GM19463 (cell line): ENCODE results near the gene ST7L.
A peak's percentile ranks its signal among the peaks of the same experiment; 100 is the strongest.
"Not testable (repeated sequence)": the region's sequence is repeated elsewhere in the genome, so short reads cannot be mapped to it uniquely, and the experiment has no call there.

Source experiments
- ATAC-seq: cut with Tn5 transposase; IDR thresholded peaks from one replicate; pipeline ENCODE4 v1.9.1; 2021; ENCODE audit warnings: mild to moderate bottlenecking, moderate library complexity; ENCODE audit not compliant: unreplicated experiment

The ST7L gene

DNA sequence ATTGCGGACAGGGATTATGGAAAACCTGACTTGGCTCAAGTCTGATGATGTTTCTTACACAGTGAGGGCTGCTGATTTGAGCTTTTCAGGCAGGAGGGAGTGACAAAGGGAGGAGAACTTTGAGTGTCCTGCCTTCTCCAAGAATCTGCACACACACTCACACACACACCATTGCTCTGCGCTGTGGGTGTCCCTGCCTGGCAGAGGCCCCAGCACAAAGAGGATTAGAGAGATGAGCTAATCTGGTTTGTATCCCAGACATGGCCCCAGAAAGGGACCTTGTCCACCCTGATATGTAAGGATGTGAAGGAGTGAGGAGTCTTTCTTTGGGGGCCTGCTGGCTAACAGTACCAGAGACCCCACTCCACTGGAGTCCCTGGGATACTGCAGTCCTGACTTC lies 116.1 kb downstream of the ST7L start:
- no peak for ATAC-seq

DNA sequence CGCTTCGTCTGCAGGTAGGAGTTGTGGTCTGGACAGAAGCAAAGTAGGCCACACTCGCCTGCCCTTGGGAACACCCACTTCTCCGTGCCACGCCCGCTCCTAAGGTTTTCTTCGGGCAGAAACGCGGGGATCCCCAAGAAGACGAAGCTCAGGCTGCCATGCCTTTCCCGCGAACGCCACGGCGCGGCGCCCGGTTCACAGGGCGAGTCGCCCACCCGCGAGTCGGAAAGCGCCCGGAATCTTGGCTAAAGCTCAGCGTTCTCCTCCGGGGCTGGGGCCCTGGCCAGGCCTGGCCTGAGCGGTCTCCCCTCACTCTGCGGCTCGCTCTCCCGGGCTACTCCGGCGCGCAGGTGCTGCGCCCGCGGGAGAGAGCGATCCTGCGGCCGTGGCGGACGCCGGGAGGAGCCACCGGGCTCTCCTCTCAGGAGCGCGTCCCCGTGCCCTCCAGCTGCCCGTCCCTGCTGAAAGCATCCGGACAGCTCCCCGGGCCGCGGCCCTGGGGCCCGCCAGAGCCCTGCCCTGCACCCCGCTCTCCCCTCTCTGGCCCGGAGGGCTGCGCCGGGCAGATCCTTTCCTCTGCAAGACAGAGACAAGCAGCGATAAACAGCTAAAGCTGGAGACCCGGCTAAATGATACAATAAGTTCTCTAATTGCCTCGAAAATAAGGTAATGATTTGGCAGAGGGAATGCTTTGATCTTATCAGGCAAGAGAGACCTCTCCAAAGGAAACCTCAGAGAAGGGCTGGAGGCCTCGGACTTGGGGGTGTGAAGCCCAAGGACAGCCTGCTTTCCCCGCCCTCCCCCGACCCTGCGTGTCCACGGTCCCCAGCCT lies 116.9 kb downstream of the ST7L start:
- peak; percentile 72 for ATAC-seq

DNA sequence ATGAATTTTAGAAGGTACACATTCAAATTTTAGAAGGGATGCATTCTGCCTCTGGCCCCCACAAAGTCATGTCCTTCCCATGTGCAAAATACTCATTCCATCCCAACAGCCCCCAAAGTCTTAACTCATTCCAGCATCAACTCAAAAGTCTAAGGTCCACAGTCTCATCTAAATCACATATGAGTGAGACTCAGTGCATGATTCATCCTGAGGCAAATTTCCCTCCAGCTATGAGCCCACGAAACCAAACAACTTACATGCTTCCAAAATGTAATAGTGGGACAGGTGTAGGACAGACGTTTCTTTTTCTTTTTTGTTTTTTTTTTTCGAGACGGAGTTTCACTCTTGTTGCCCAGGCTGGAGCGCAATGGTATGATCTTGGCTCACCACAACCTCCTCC lies 122.7 kb downstream of the ST7L start:
- no peak for ATAC-seq

DNA sequence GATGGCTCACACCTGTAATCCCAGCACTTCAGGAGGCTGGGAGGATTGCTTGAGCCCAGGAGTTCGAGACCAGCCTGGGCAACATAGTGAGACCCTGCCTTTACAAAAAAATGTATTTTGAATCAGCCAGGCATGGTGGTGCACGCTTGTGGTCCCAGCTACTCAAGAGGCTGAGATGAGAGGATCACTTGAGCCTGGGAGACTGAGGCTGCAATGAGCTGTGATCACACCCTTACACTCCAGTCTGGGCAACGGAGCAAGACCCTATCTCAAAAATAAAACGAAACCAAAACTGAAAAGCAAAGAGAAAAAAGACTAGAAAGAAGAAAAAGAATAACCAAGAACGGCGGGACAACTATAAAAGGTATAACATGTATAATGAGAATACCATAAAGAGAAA lies 125.6 kb downstream of the ST7L start:
- no peak for ATAC-seq

DNA sequence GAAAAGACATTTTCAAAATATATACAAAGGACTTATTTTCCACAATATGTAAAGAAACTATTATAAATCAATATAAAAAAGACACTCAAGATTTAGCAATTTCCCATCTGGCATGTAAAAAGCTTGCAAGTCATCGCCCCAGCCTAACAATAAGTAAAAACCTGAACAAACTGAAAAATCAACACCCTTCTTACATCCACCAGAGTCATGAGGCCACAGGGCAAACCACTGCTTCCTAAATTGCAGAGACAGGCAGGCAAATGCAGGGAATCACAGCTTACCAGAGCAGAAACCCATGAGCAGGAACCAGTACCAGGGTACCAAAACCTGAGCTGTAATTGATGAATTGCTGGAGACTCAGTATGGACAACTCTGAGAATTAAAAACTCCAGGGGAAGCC lies 126.9 kb downstream of the ST7L start:
- no peak for ATAC-seq

DNA sequence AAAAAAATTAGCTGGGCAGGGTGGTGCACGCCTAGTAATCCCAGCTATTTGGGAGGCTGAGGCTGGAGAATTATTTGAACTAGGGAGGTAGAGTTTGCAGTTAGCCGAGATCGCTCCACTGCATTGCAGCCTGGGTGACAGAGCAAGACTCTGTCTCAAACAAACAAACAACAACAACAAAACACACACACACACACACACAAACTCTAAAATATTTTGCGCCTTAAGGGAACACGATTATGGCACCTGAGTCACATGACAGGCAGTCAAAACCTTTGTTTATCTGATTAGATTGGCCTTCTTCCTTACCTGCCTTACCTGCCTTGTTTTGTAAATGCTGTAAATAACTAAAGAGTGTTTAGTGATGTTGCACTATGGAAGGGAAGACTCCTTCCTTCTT lies 130.8 kb downstream of the ST7L start:
- no peak for ATAC-seq

DNA sequence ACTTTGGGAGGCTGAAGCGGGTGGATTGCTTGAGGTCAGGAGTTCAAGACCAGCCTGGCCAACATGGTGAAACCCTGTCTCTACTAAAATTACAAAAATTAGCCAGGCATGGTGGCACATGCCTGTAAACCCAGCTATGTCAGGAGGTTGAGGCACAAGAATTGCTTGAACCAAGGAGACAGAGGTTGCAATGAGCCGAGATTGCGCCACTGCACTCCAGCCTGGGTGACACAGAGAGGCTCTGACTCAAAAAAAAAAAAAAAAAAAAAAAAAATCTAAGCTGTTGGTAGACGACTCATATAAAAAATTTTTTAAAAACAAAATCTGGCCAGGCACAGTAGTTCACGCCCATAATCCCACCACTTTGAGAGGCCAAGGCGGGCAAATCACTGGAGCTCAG lies 131.3 kb downstream of the ST7L start:
- not testable (repeated sequence) for ATAC-seq

DNA sequence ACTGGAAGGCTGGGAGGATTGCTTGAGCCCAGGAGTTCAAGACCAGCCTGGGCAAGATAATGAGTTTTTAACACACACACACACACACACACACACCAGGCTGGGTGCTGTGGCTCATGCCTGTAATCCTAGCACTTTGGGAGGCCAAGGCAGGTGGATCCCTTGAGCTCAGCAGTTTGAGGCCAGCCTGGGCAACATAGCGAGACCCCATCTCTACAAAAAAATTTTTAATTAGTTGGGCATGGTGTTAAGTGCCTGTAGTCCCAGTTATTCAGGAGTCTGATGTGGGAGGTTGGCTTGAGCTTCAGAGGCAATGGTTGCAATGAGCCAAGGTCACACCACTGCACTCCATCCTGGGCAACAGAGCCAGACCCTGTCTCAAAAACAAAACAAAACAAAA lies 132.9 kb downstream of the ST7L start:
- ATAC-seq, result not testable (repeated sequence)

DNA sequence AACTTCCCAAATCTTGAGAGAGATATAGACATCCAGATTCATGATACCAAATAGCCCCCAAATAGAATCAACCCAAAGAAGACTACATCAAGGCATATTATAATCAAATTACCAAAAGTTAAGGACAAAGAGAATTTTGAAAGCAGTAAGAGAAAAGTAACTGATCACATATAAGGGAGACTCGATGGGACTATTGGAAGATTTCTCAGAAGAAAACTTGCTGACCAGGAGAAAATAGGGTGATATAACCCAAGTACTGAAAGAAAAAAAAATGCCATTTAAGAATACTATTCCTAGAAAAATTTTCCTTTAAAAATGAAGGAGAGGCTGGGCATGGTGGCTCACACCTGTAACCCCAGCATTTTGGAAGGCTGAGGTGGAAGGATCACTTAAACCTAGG lies 140.6 kb downstream of the ST7L start:
- no peak for ATAC-seq

DNA sequence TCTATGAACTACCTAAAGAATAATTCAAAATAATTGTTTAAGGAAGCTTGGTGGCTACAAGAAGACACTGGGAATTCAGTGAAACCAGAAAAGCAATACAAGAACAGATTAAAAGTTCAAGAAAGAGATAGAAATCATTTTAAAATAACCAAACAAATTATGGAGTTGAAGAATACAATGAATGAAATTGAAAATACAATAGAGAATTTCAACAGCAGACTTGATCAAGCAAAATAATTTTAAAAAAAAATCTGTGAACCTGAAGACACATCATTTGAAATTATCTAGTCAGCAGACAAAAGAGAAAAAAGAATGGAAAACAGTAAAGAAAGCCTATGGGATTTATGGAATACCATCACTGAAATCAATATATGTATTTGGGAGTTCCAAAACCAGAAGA lies 141.4 kb downstream of the ST7L start:
- ATAC-seq, result no peak
